ENCODE data around the gene PKN1. TPM values are rescaled to one million over a fixed set of nuclear protein-coding genes. Genes with fewer than 3 reads are reported as not detected.

The PKN1 gene
- total and polyA plus RNA-seq, 9 of the 15 experiments (the other 6 are each of a cell fraction or from before 2014, with no cell fraction given), result 0.30 to 228 (median 77.5) TPM

DNA sequence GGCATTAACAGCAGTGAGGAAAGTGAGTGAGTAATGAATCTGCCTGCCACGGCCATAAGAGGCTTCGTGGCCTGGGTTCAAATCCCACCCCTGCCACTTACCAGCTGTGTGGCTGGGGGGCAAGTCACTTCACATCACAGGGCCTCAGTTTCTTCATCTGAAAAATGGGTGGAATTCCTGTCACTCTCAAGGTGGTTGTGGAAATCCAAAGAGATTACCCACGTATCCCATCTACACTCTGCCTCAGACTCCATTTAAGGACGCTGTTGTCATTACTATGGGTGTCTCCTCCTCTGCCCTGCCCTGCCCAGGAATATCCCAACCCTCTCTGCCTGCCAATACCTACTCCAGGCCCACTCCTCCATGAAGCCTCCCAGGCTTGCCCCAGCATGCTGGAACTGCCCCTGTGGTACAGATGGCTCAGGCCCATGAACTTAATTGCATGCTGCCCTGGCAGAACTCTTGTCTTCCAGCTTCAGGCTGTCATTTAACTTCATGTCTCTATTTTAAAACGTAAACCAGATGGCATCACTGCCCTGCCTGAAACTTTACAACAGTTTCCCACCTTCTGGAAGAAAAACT lies 59.7 kb downstream of the PKN1 start (continued):
- TF ChIP-seq MNT (conservative IDR thresholded peaks at IDR 0.05) (no peak), ESRRB (CRISPR knock-in tag; IDR thresholded peaks at IDR 0.05; ENCODE audit: borderline replicate concordance) (no peak), RCOR1 (IDR thresholded peaks at IDR 0.05; ENCODE audit: borderline replicate concordance in 1 of 2, low read depth in 2 of 2, low read length in 2 of 2) (peak in 1 of 2 experiments; percentile 28; a peak in 1 of 4 replicates), KDM1A (IDR thresholded peaks at IDR 0.05) (peak; percentile 46 to 60; a peak in 2 of 4 replicates), ADNP (tag; IDR thresholded peaks at IDR 0.05) (peak; percentile 50; the same call in 1 of the 2 replicates), ZFP36 (IDR thresholded peaks at IDR 0.05; ENCODE audit: low read depth, low read length, partially characterized antibody) (peak; percentile 87), RNF219 (CRISPR knock-in tag; IDR thresholded peaks at IDR 0.05) (no peak), BCOR (IDR thresholded peaks at IDR 0.05) (peak; percentile 83), IFI16 (CRISPR knock-in tag; IDR thresholded peaks at IDR 0.05) (no peak), CREM (IDR thresholded peaks at IDR 0.05; ENCODE audit: low read depth) (no peak), SMARCA5 (IDR thresholded peaks at IDR 0.05) (peak; percentile 53; the same call in 1 of the 2 replicates), FOXJ2 (tag; IDR thresholded peaks at IDR 0.05) (no peak), ELF4 (CRISPR knock-in tag; IDR thresholded peaks at IDR 0.05) (no peak)
- TF ChIP-seq, protein P1, sequence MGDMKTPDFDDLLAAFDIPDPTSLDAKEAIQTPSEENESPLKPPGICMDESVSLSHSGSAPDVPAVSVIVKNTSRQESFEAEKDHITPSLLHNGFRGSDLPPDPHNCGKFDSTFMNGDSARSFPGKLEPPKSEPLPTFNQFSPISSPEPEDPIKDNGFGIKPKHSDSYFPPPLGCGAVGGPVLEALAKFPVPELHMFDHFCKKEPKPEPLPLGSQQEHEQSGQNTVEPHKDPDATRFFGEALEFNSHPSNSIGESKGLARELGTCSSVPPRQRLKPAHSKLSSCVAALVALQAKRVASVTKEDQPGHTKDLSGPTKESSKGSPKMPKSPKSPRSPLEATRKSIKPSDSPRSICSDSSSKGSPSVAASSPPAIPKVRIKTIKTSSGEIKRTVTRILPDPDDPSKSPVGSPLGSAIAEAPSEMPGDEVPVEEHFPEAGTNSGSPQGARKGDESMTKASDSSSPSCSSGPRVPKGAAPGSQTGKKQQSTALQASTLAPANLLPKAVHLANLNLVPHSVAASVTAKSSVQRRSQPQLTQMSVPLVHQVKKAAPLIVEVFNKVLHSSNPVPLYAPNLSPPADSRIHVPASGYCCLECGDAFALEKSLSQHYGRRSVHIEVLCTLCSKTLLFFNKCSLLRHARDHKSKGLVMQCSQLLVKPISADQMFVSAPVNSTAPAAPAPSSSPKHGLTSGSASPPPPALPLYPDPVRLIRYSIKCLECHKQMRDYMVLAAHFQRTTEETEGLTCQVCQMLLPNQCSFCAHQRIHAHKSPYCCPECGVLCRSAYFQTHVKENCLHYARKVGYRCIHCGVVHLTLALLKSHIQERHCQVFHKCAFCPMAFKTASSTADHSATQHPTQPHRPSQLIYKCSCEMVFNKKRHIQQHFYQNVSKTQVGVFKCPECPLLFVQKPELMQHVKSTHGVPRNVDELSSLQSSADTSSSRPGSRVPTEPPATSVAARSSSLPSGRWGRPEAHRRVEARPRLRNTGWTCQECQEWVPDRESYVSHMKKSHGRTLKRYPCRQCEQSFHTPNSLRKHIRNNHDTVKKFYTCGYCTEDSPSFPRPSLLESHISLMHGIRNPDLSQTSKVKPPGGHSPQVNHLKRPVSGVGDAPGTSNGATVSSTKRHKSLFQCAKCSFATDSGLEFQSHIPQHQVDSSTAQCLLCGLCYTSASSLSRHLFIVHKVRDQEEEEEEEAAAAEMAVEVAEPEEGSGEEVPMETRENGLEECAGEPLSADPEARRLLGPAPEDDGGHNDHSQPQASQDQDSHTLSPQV (IDR thresholded peaks at IDR 0.05), result no peak
- TF ChIP-seq, protein P2, sequence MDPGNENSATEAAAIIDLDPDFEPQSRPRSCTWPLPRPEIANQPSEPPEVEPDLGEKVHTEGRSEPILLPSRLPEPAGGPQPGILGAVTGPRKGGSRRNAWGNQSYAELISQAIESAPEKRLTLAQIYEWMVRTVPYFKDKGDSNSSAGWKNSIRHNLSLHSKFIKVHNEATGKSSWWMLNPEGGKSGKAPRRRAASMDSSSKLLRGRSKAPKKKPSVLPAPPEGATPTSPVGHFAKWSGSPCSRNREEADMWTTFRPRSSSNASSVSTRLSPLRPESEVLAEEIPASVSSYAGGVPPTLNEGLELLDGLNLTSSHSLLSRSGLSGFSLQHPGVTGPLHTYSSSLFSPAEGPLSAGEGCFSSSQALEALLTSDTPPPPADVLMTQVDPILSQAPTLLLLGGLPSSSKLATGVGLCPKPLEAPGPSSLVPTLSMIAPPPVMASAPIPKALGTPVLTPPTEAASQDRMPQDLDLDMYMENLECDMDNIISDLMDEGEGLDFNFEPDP (CRISPR knock-in tag; IDR thresholded peaks at IDR 0.05), result no peak
- TF ChIP-seq, protein P3, sequence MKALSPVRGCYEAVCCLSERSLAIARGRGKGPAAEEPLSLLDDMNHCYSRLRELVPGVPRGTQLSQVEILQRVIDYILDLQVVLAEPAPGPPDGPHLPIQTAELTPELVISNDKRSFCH (CRISPR knock-in tag; IDR thresholded peaks at IDR 0.05), result no peak
- TF ChIP-seq, protein P3 (tag; IDR thresholded peaks at IDR 0.05), result no peak
